ENCODE results near the gene FBLN5. TPM values are rescaled to one million over a fixed set of nuclear protein-coding genes. Genes with fewer than 3 reads are reported as not detected.

Gene FBLN5
- total RNA-seq, 1 experiment from 2014 or later, result 3.3 TPM

DNA sequence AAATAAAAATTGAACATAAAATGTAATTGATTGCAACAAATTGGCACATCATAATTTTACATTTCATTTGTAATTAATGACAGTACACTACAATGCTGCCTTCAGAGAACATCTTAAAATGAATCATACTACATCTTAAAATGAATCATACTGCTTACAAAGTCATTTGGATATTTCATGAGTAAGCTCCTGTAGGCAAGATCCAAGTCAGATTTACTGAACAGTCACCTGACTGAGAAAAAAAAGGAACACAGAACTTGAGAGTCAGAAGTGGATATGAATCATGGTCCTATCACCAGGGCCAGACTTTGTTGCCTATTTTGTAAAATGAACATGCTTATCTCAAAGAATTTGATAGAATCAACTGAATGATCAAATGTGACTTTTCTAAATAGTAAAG lies 32.7 kb upstream of the FBLN5 start:
- CTCF ChIA-PET, result interaction anchor here (1.1 to 2.2 kb wide), 2 partner anchors 17 to 68 kb away, joined by 3 to 10 read pairs; no protein-coding TSS in a partner anchor
- no peaks in the 10 kb centered on the region; a peak in 2 of 4 replicates for H3K36me3 ChIP-seq (ENCODE audit: control insufficient read depth in 1 of 2, insufficient read depth in 2 of 2, low read length in 2 of 2)

More for the DNA sequence above, 32.7 kb upstream of the FBLN5 start:
- ChIA-PET RAD21 (ENCODE audit: low non-redundant PET in 1 of 2, low total read pairs in 2 of 2, uncharacterized antibody in 2 of 2, unreplicated experiment in 2 of 2) (no interaction called here), POLR2A (no interaction called here)
- DNase-seq (ENCODE audit: low read depth, low spot score) (peak; percentile 75), ATAC-seq (peak; percentile 76)
- no peak overlapping the region for H2AFZ ChIP-seq (ENCODE audit: low read depth, low read length, poor library complexity, severe bottlenecking)
- intact Hi-C loops (cut with micrococcal nuclease), result no loop called here
- no TSS peak for BruUV-seq (replicated peaks)
- TF ChIP-seq, protein P1, sequence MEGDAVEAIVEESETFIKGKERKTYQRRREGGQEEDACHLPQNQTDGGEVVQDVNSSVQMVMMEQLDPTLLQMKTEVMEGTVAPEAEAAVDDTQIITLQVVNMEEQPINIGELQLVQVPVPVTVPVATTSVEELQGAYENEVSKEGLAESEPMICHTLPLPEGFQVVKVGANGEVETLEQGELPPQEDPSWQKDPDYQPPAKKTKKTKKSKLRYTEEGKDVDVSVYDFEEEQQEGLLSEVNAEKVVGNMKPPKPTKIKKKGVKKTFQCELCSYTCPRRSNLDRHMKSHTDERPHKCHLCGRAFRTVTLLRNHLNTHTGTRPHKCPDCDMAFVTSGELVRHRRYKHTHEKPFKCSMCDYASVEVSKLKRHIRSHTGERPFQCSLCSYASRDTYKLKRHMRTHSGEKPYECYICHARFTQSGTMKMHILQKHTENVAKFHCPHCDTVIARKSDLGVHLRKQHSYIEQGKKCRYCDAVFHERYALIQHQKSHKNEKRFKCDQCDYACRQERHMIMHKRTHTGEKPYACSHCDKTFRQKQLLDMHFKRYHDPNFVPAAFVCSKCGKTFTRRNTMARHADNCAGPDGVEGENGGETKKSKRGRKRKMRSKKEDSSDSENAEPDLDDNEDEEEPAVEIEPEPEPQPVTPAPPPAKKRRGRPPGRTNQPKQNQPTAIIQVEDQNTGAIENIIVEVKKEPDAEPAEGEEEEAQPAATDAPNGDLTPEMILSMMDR (IDR thresholded peaks at IDR 0.05 in 2 of 3, conservative IDR thresholded peaks at IDR 0.05 in 1 of 3; ENCODE audit: borderline replicate concordance in 1 of 3, insufficient read depth in 1 of 3, low read depth in 2 of 3, low read length in 2 of 3), result no peak
- TF ChIP-seq CBX3 (IDR thresholded peaks at IDR 0.05; ENCODE audit: low read depth), result peak; percentile 80; the same call in 1 of the 2 replicates
- TF ChIP-seq SIN3A (IDR thresholded peaks at IDR 0.05; ENCODE audit: low read depth), result peak; percentile 61; the same call in 1 of the 2 replicates
- TF ChIP-seq FOSL1 (IDR thresholded peaks at IDR 0.05; ENCODE audit: low read depth), result peak; percentile 87
- TF ChIP-seq ELF1 (IDR thresholded peaks at IDR 0.05; ENCODE audit: borderline replicate concordance, low read depth), result no peak
- peak; percentile 81 for TF ChIP-seq JUND (IDR thresholded peaks at IDR 0.05)
- TF ChIP-seq, protein P2, sequence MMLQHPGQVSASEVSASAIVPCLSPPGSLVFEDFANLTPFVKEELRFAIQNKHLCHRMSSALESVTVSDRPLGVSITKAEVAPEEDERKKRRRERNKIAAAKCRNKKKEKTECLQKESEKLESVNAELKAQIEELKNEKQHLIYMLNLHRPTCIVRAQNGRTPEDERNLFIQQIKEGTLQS (IDR thresholded peaks at IDR 0.05), result 0 out of 2 replicates have a peak, but pooled peaks have one; percentile 43
- TF ChIP-seq CEBPB (IDR thresholded peaks at IDR 0.05; ENCODE audit: low read depth), result peak; percentile 55
- peak; percentile 67 for TF ChIP-seq SP1 (IDR thresholded peaks at IDR 0.05; ENCODE audit: low read depth)
- TF ChIP-seq EZH2 (IDR thresholded peaks at IDR 0.05), result no peak
- TF ChIP-seq TCF7L2 (IDR thresholded peaks at IDR 0.05; ENCODE audit: borderline replicate concordance, extremely low read depth, insufficient read depth, insufficient read length), result peak; percentile 21
- 0 out of 2 replicates have a peak, but pooled peaks have one; percentile 46 for TF ChIP-seq SRF (IDR thresholded peaks at IDR 0.05; ENCODE audit: low read depth)
- H3K4me2 ChIP-seq (ENCODE audit: low read length), result peak overlapping the region; percentile 16; the same call in 1 of the 2 replicates
- no peaks in the 10 kb centered on the region for H3K9me2 ChIP-seq (ENCODE audit: insufficient read depth)
- H3K79me2 ChIP-seq (ENCODE audit: insufficient read depth, low read length), result no peaks in the 10 kb centered on the region
- H3K9me3 ChIP-seq (ENCODE audit: control insufficient read depth in 1 of 2, insufficient read depth in 1 of 2, low read depth in 1 of 2, low read length in 2 of 2), result no peaks in the 10 kb centered on the region
- H3K4me1 ChIP-seq (ENCODE audit: control insufficient read depth in 1 of 2, insufficient read depth in 2 of 2, low read length in 2 of 2), result peaks cover 0 to 10% of the 10 kb centered on the region in 2 experiments; a peak in 3 of 4 replicates
- H3K4me3 ChIP-seq (replicated peaks in 1 of 2; ENCODE audit: low read depth in 1 of 2, low read length in 2 of 2), result no peak overlapping the region
- no peak overlapping the region for H3K9ac ChIP-seq (ENCODE audit: low read length)
- no peaks in the 10 kb centered on the region for H3K27me3 ChIP-seq (ENCODE audit: insufficient read depth, low read length)
- H3K27ac ChIP-seq (ENCODE audit: low read depth, low read length), result peak overlapping the region; percentile 26; the same call in 1 of the 2 replicates
- H4K20me1 ChIP-seq (ENCODE audit: insufficient read depth), result no peaks in the 10 kb centered on the region
